ENCODE data around the gene FRMD4A.
"Not testable (repeated sequence)": the region's sequence is repeated elsewhere in the genome, so short reads cannot be mapped to it uniquely, and the experiment has no call there.

FRMD4A gene

GRCh38 chr10:13950543-13950939, 380.2 kb downstream of the FRMD4A start:
- DNase-seq (ENCODE audit: low read depth): no peak

GRCh38 chr10:13949844-13950542, 380.7 kb downstream of the FRMD4A start:
- no peak for DNase-seq (ENCODE audit: low read depth)

- DNase-seq (ENCODE audit: low read depth): no peak
Measured at GRCh38 chr10:13946209-13946460, 384.6 kb downstream of the FRMD4A start.

GRCh38 chr10:13945390-13946208, 385.1 kb downstream of the FRMD4A start:
- no peak for DNase-seq (ENCODE audit: low read depth)

GRCh38 chr10:13944823-13945222, 385.9 kb downstream of the FRMD4A start:
- no peak for DNase-seq (ENCODE audit: low read depth)

GRCh38 chr10:13943735-13944398, 386.9 kb downstream of the FRMD4A start:
- no peak for DNase-seq (ENCODE audit: low read depth)

GRCh38 chr10:13942035-13942434, 388.7 kb downstream of the FRMD4A start:
- no peak for DNase-seq (ENCODE audit: low read depth)

GRCh38 chr10:13939391-13939790, 391.3 kb downstream of the FRMD4A start:
- DNase-seq (ENCODE audit: low read depth): no peak

- DNase-seq (ENCODE audit: low read depth): no peak
Measured at GRCh38 chr10:13938950-13939349, 391.8 kb downstream of the FRMD4A start.

GRCh38 chr10:13936826-13937225, 393.9 kb downstream of the FRMD4A start:
- DNase-seq (ENCODE audit: low read depth): no peak

GRCh38 chr10:13930120-13930519, 400.6 kb downstream of the FRMD4A start:
- DNase-seq (ENCODE audit: low read depth): peak; percentile 8

GRCh38 chr10:13928451-13928850, 402.3 kb downstream of the FRMD4A start:
- no peak for DNase-seq (ENCODE audit: low read depth)

GRCh38 chr10:13925971-13926780, 404.5 kb downstream of the FRMD4A start:
- DNase-seq (ENCODE audit: low read depth): no peak

GRCh38 chr10:13924040-13924725, 406.5 kb downstream of the FRMD4A start:
- no peak for DNase-seq (ENCODE audit: low read depth)

GRCh38 chr10:13922586-13922985, 408.1 kb downstream of the FRMD4A start:
- no peak for DNase-seq (ENCODE audit: low read depth)

GRCh38 chr10:13921941-13922340, 408.8 kb downstream of the FRMD4A start:
- no peak for DNase-seq (ENCODE audit: low read depth)

- DNase-seq (ENCODE audit: low read depth): not testable (repeated sequence)
Measured at GRCh38 chr10:13921131-13921530, 409.6 kb downstream of the FRMD4A start.

- no peak for DNase-seq (ENCODE audit: low read depth)
Measured at GRCh38 chr10:13920465-13920864, 410.3 kb downstream of the FRMD4A start.

GRCh38 chr10:13920031-13920430, 410.7 kb downstream of the FRMD4A start:
- no peak for DNase-seq (ENCODE audit: low read depth)

GRCh38 chr10:13917791-13918190, 412.9 kb downstream of the FRMD4A start:
- no peak for DNase-seq (ENCODE audit: low read depth)

- no peak for DNase-seq (ENCODE audit: low read depth)
Measured at GRCh38 chr10:13916384-13916947, 414.3 kb downstream of the FRMD4A start.

Data from CMK (cell line).